K562 (cell line): Measurements from ENCODE around the gene HS6ST1. TPM values are rescaled to one million over a fixed set of nuclear protein-coding genes. Genes with fewer than 3 reads are reported as not detected.
A peak's percentile ranks its signal among the peaks of the same experiment; 100 is the strongest.

Source experiments
- ARHGAP35 ChIP-seq: fragments of 450-650 bp; IDR thresholded peaks from 2 replicates; pipeline ENCODE4 v1.6.1; 2018; ENCODE audit not compliant: partially characterized antibody
- ATF4 ChIP-seq: fragments of 450-650 bp; formaldehyde crosslinking; IDR thresholded peaks from 2 replicates; pipeline ENCODE4 v1.4.0; 2022; ENCODE audit warnings: mild to moderate bottlenecking, moderate library complexity
- ATF7 ChIP-seq: fragments of 450-650 bp; IDR thresholded peaks from 2 replicates; pipeline ENCODE4 v1.7.1; 2014; ENCODE audit warnings: mild to moderate bottlenecking, moderate library complexity
- BRD9 ChIP-seq: fragments of 450-650 bp; IDR thresholded peaks from 2 replicates; pipeline ENCODE4 v1.6.1; 2018; ENCODE audit warnings: low read depth; ENCODE audit not compliant: partially characterized antibody
- DEAF1 ChIP-seq: fragments of 450-650 bp; formaldehyde crosslinking; IDR thresholded peaks from 2 replicates; pipeline ENCODE4 v1.4.0; 2020; ENCODE audit warnings: mild to moderate bottlenecking, moderate library complexity
- ELK1 ChIP-seq: sonication (generic); formaldehyde crosslinking; IDR thresholded peaks from 2 replicates; pipeline ENCODE4 v1.8.1; 2022; ENCODE audit warnings: missing genetic modification reagents
- HIVEP1 ChIP-seq: fragments of 250-450 bp; sonication (Bioruptor Pico); IDR thresholded peaks from 2 replicates; pipeline ENCODE4 v1.4.0; 2020; ENCODE audit warnings: mild to moderate bottlenecking
- NONO ChIP-seq, 2 experiments: fragments of 200-400 bp in 1 of 2; fragments of 450-650 bp in 1 of 2; formaldehyde crosslinking in 1 of 2; IDR thresholded peaks; 2 replicates each; pipeline ENCODE4 v1.6.1; 2017; ENCODE audit warnings: low read depth in 2 of 2, mild to moderate bottlenecking in 2 of 2, moderate library complexity in 2 of 2, low read length in 1 of 2
- POLR2AphosphoS2 ChIP-seq: IDR thresholded peaks from 2 replicates; pipeline ENCODE4 v1.6.1; 2012; ENCODE audit warnings: low read length, improper control_type of control experiment
- PPARD ChIP-seq: fragments of 250-450 bp; sonication (Bioruptor Pico); IDR thresholded peaks from 2 replicates; pipeline ENCODE4 v1.8.0; 2022; ENCODE audit warnings: inconsistent platforms, mild to moderate bottlenecking, moderate library complexity
- PTRF ChIP-seq: fragments of 450-650 bp; IDR thresholded peaks from 2 replicates; pipeline ENCODE4 v1.6.1; 2016; ENCODE audit warnings: mild to moderate bottlenecking, missing genetic modification characterization, missing compliant biosample characterization
- RUNX1 ChIP-seq: sonication (generic); IDR thresholded peaks from 2 replicates; pipeline ENCODE4 v1.6.1; 2016; ENCODE audit warnings: antibody characterized with exemption, low read depth
- SMAD1 ChIP-seq: fragments of 150-350 bp; IDR thresholded peaks from 2 replicates; pipeline ENCODE4 v1.6.1; 2014; ENCODE audit warnings: low read length, low read depth; ENCODE audit not compliant: partially characterized antibody
- SNAPC5 ChIP-seq: fragments of 250-450 bp; sonication (Bioruptor Pico); IDR thresholded peaks from 2 replicates; pipeline ENCODE4 v1.8.0; 2021; ENCODE audit warnings: moderate library complexity, mild to moderate bottlenecking, inconsistent platforms
- SP1 ChIP-seq: sonication (generic); formaldehyde crosslinking; IDR thresholded peaks from 2 replicates; pipeline ENCODE4 v1.8.1; 2022; ENCODE audit warnings: mild to moderate bottlenecking, missing genetic modification reagents
- SRSF7 ChIP-seq: fragments of 200-400 bp; formaldehyde crosslinking; optimal IDR thresholded peaks from 2 replicates; pipeline ENCODE3; 2017; ENCODE audit warnings: mild to moderate bottlenecking, low read depth, low read length
- SRSF9 ChIP-seq: fragments of 200-400 bp; formaldehyde crosslinking; IDR thresholded peaks from 2 replicates; pipeline ENCODE4 v1.6.1; 2017; ENCODE audit warnings: low read depth, low read length, borderline replicate concordance
- TAF15 ChIP-seq: fragments of 200-400 bp; formaldehyde crosslinking; IDR thresholded peaks from 2 replicates; pipeline ENCODE4 v1.6.1; 2017; ENCODE audit warnings: mild to moderate bottlenecking, low read depth, low read length, moderate library complexity
- TEAD2 ChIP-seq: fragments of 450-650 bp; IDR thresholded peaks from 2 replicates; pipeline ENCODE4 v1.6.1; 2016; ENCODE audit warnings: missing genetic modification characterization, control low read depth, missing compliant biosample characterization
- THRA ChIP-seq: fragments of 450-650 bp; IDR thresholded peaks from 2 replicates; pipeline ENCODE4 v1.6.1; 2017; ENCODE audit warnings: mild to moderate bottlenecking, moderate library complexity
- ZFPM2 ChIP-seq: fragments of 250-450 bp; sonication (Bioruptor Pico); IDR thresholded peaks from 2 replicates; pipeline ENCODE4 v1.5.1; 2022; ENCODE audit warnings: mild to moderate bottlenecking
- ZNF77 ChIP-seq: fragments of 250-450 bp; sonication (Bioruptor Pico); IDR thresholded peaks from 2 replicates; pipeline ENCODE4 v1.5.0; 2020
- ZZZ3 ChIP-seq: fragments of 450-650 bp; IDR thresholded peaks from 2 replicates; pipeline ENCODE4 v1.6.1; 2016; ENCODE audit warnings: antibody characterized with exemption, mild to moderate bottlenecking, moderate library complexity
- polyA plus RNA-seq, 8 experiments: library from polyadenylated mRNA; depleted of rRNA in 4 of 8; stranded (reverse) in 5 of 8; unstranded in 3 of 8; fragments of >200 nt; fragmentation: Nextera tagmentation in 2 of 8; fragmentation: Illumina TruSeq in 1 of 8; extraction: Ambion mirVana in 2 of 8; extraction: Trizol in 1 of 8; gene quantifications; 2 replicates each; pipeline versions ENCODE4 v1.2.1 to v1.2.3, GENCODE V29; 2011 to 2014; ENCODE audit warnings: inconsistent platforms in 1 of 8, missing spikeins in 1 of 8
- total RNA-seq, 7 experiments: library from RNA; depleted of rRNA in 6 of 7; stranded (reverse); fragments of >200 nt in 6 of 7; fragmentation: Illumina TruSeq in 2 of 7; extraction: Trizol in 2 of 7; gene quantifications; 2 replicates each; pipeline versions ENCODE4 v1.2.1 to v1.2.3, GENCODE V29; 2011 to 2021; ENCODE audit warnings: low replicate concordance in 1 of 7

HS6ST1 gene
- total and polyA plus RNA-seq, 9 of the 15 experiments (the other 6 are each of a cell fraction or from before 2014, with no cell fraction given): 0.06 to 7.4 (median 3.8) TPM

GRCh38 chr2:128309280-128310093 is 9.2 kb downstream of the HS6ST1 start (continued):
- TF ChIP-seq ATF4 (CRISPR knock-in tag): no peak
- no peak for TF ChIP-seq ZNF77 (CRISPR knock-in tag)
- peak; percentile 42; the same call in 1 of the 2 replicates for TF ChIP-seq SP1
- TF ChIP-seq TAF15: no peak
- no peak for TF ChIP-seq POLR2AphosphoS2
- TF ChIP-seq BRD9: no peak
- TF ChIP-seq PTRF (tag): no peak
- 0 out of 2 replicates have a peak, but pooled peaks have one; percentile 23 for TF ChIP-seq ATF7
- no peak for TF ChIP-seq THRA
- no peak for TF ChIP-seq DEAF1 (CRISPR knock-in tag)
- TF ChIP-seq ARHGAP35: no peak
- TF ChIP-seq NONO (IDR thresholded peaks at IDR 0.05; ENCODE audit: low read depth in 2 of 2, low read length in 1 of 2): 0 out of 4 replicates have a peak, but pooled peaks of 1 of the 2 experiments have one; percentile 27
- 0 out of 2 replicates have a peak, but pooled peaks have one; percentile 32 for TF ChIP-seq RUNX1
- no peak for TF ChIP-seq SRSF9
- TF ChIP-seq TEAD2 (tag): no peak
- TF ChIP-seq HIVEP1 (CRISPR knock-in tag): no peak
- no peak for TF ChIP-seq PPARD (CRISPR knock-in tag)
- no peak for TF ChIP-seq ELK1 (CRISPR knock-in tag)
- TF ChIP-seq SNAPC5: no peak
- TF ChIP-seq SMAD1: no peak
- TF ChIP-seq SRSF7: no peak
- TF ChIP-seq ZZZ3: no peak
- no peak for TF ChIP-seq ZFPM2 (CRISPR knock-in tag)
